Endothelial cell of umbilical vein (primary cell): ENCODE results near the gene TOM1. TPM values are rescaled to one million over a fixed set of nuclear protein-coding genes. Genes with fewer than 3 reads are reported as not detected.

ENCODE experiments used
- BruUV-seq: library from RNA; stranded (reverse); fragments of 400-500 nt; replicated peaks from 2 replicates; lab custom pipeline; 2021; lab: Mats Ljungman, UMichigan
- CTCF ChIA-PET: fragments of 300-600, 350-600 bp; sonication (Branson Sonifier 250); formaldehyde crosslinking; loops from one replicate; lab custom pipeline; 2021; ENCODE audit warnings: antibody characterized with exemption, inconsistent platforms; lab: Charles Lee
- POLR2A ChIA-PET: fragments of 300-600, 350-600 bp; sonication (Branson Sonifier 250); formaldehyde crosslinking; loops from one replicate; lab custom pipeline; 2021; ENCODE audit warnings: antibody characterized with exemption, inconsistent platforms; lab: Charles Lee
- DNase-seq: peaks from one replicate; pipeline ENCODE4 v3.0.0-alpha.2; 2011; ENCODE audit warnings: low read depth, low spot score
- FAIRE-seq: peaks from 2 replicates; lab custom pipeline; 2011; peaks lifted over from hg19 to GRCh38; lab: Jason Lieb, UNC
- H2AFZ ChIP-seq: 2 replicates; pipeline ENCODE4 v1.6.0; 2012; ENCODE audit warnings: low read depth, low read length, control low read depth, inconsistent platforms
- H3K27ac ChIP-seq: 2 replicates; pipeline ENCODE4 v1.5.1; 2011; ENCODE audit warnings: low read depth, mild to moderate bottlenecking, control low read depth, low read length, moderate library complexity; ENCODE audit not compliant: insufficient read depth
- H3K27me3 ChIP-seq, 2 experiments: 2 replicates each; pipeline versions ENCODE4 v1.6.0 to v1.6.1; 2011; ENCODE audit warnings: low read length in 2 of 2, mixed read lengths in 1 of 2; ENCODE audit not compliant: control insufficient read depth in 2 of 2, insufficient read depth in 2 of 2
- H3K36me3 ChIP-seq, 2 experiments: 2 replicates in 1 of 2; 3 replicates in 1 of 2; pipeline ENCODE4 v1.5.1; 2011; ENCODE audit warnings: low read length in 2 of 2, mild to moderate bottlenecking in 1 of 2, moderate library complexity in 1 of 2; ENCODE audit not compliant: control insufficient read depth in 2 of 2, insufficient read depth in 2 of 2; ENCODE audit errors: extremely low read depth in 1 of 2
- H3K4me1 ChIP-seq: 3 replicates; pipeline ENCODE4 v1.5.1; 2011; ENCODE audit warnings: mild to moderate bottlenecking, low read length; ENCODE audit not compliant: control insufficient read depth, insufficient read depth; ENCODE audit errors: extremely low read depth
- H3K4me2 ChIP-seq: 2 replicates; pipeline ENCODE4 v1.6.1; 2011; ENCODE audit warnings: low read length, control low read depth, mixed read lengths; ENCODE audit not compliant: insufficient read depth
- H3K4me3 ChIP-seq, 3 experiments: fragments of 200-600 bp in 1 of 3; sonication (generic), shearing (Covaris generic) in 1 of 3; replicated peaks in 1 of 3; 2 replicates each; pipeline ENCODE4 v1.5.1; 2011 to 2016; ENCODE audit warnings: control low read depth in 3 of 3, low read length in 3 of 3, mild to moderate bottlenecking in 2 of 3, inconsistent platforms in 1 of 3, low read depth in 1 of 3, moderate library complexity in 1 of 3; ENCODE audit not compliant: insufficient read depth in 1 of 3
- H3K79me2 ChIP-seq: 2 replicates; pipeline ENCODE4 v1.6.0; 2012; ENCODE audit warnings: low read length, inconsistent platforms; ENCODE audit not compliant: control insufficient read depth, insufficient read depth
- H3K9ac ChIP-seq: replicated peaks from 2 replicates; pipeline ENCODE3; 2011; ENCODE audit warnings: low read length, control low read depth; ENCODE audit not compliant: insufficient read depth; ENCODE audit errors: extremely low read depth
- H3K9me1 ChIP-seq: replicated peaks from 3 replicates; pipeline ENCODE4 v1.6.0; 2011; ENCODE audit warnings: mild to moderate bottlenecking, low read length; ENCODE audit not compliant: control insufficient read depth, insufficient read depth; ENCODE audit errors: extremely low read depth
- H3K9me3 ChIP-seq: replicated peaks from 2 replicates; pipeline ENCODE4 v1.5.1; 2012; ENCODE audit warnings: low read length, inconsistent platforms; ENCODE audit not compliant: control insufficient read depth, insufficient read depth
- H4K20me1 ChIP-seq: replicated peaks from 2 replicates; pipeline ENCODE3; 2011; ENCODE audit warnings: mild to moderate bottlenecking, low read length; ENCODE audit not compliant: control insufficient read depth, insufficient read depth; ENCODE audit errors: extremely low read depth
- EZH2 ChIP-seq: IDR thresholded peaks from 2 replicates; pipeline ENCODE4 v1.6.1; 2012; ENCODE audit warnings: borderline replicate concordance, low read depth, mild to moderate bottlenecking, moderate library complexity, low read length, inconsistent platforms; ENCODE audit not compliant: severe bottlenecking
- FOS ChIP-seq: IDR thresholded peaks from 2 replicates; pipeline ENCODE4 v1.6.1; 2011; ENCODE audit warnings: mild to moderate bottlenecking, low read length, moderate library complexity, borderline replicate concordance; ENCODE audit not compliant: insufficient read depth
- GATA2 ChIP-seq: IDR thresholded peaks from 2 replicates; pipeline ENCODE4 v1.7.0; 2011; ENCODE audit warnings: low read depth, mild to moderate bottlenecking, moderate library complexity, mixed read lengths, low read length; ENCODE audit not compliant: insufficient read length, insufficient read depth
- JUN ChIP-seq: IDR thresholded peaks from 2 replicates; pipeline ENCODE4 v1.6.1; 2011; ENCODE audit warnings: borderline replicate concordance, low read depth; ENCODE audit not compliant: insufficient read length, insufficient read depth
- MAX ChIP-seq: IDR thresholded peaks from 2 replicates; pipeline ENCODE4 v1.6.1; 2011; ENCODE audit not compliant: insufficient read depth, insufficient read length
- MYC ChIP-seq: IDR thresholded peaks from one replicate; pipeline ENCODE4 v1.6.1; 2011; ENCODE audit warnings: mild to moderate bottlenecking, low read depth, low read length
- POLR2A ChIP-seq: IDR thresholded peaks from 2 replicates; pipeline ENCODE4 v1.6.1; 2012; ENCODE audit warnings: low read depth, mild to moderate bottlenecking, control low read depth, low read length
- POLR2AphosphoS5 ChIP-seq: IDR thresholded peaks from 2 replicates; pipeline ENCODE4 v1.6.1; 2012; ENCODE audit warnings: low read depth, mild to moderate bottlenecking, control low read depth, low read length, moderate library complexity; ENCODE audit not compliant: insufficient read depth
- dilution Hi-C: fragments of 300-500 bp; cut with MboI; formaldehyde crosslinking; loops from one replicate; pipeline ENCODE4 v1.15.0; 2019; ENCODE audit warnings: low sequenced_read_pairs; ENCODE audit not compliant: extremely low pct_ligation_motif_present
- intact Hi-C: fragments of 100-400 bp; cut with micrococcal nuclease; formaldehyde crosslinking; loops from one replicate; pipeline ENCODE4 v1.10.0; 2022
- polyA plus RNA-seq, 4 experiments: library from polyadenylated mRNA; depleted of rRNA in 3 of 4; stranded (reverse) in 3 of 4; unstranded in 1 of 4; fragments of >200 nt; gene quantifications; 2 replicates each; pipeline versions ENCODE4 v1.2.1 to v1.2.3, GENCODE V29; 2011 to 2012; ENCODE audit warnings: missing spikeins in 1 of 4
- total RNA-seq: library from RNA; stranded (reverse); gene quantifications from 2 replicates; pipeline ENCODE4 v1.2.3, GENCODE V29; 2021
- TF ChIP-seq, protein P1 (sequence below), 2 donors: IDR thresholded peaks; 1 replicate in 1 of 2; 2 replicates in 1 of 2; pipeline ENCODE4 v1.5.1; 2011; ENCODE audit warnings: low read length in 2 of 2, mild to moderate bottlenecking in 2 of 2, moderate library complexity in 2 of 2, control low read depth in 1 of 2, inconsistent platforms in 1 of 2, low read depth in 1 of 2; ENCODE audit not compliant: insufficient read depth in 1 of 2; ENCODE audit errors: extremely low read depth in 1 of 2

The TOM1 gene
- total and polyA plus RNA-seq, 2 donors (not counting 3 experiments of a cell fraction or from before 2014, with no cell fraction given) = 36.4 to 74.4 TPM

DNA sequence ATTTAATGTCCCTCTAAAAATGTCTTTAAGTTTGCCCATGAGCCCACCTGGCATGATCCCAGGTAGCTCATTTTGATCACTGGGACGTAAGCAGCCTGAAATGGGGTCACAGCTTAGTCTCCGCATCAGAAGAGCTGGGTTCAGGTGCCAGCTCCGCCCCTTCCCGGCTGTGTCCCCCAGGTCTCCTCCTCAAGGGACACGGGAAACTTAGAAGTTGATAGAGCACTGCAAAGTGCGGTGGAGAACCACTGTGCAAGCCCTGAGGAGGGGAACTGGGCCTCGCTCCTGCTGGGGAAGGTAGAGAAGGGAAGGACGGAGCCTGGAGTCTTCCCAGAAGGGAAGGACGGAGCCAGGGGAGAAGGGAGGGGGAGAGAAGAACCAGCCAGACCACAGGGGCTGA is 7.7 kb downstream of the TOM1 start:
- Histone ChIP-seq H3K27ac (peak overlapping the region; percentile 96), H2AFZ (no peak overlapping the region), H3K4me1 (peaks cover 38% of the 10 kb centered on the region), H3K36me3 (no peaks in the 10 kb centered on the region), H3K27me3 (no peaks in the 10 kb centered on the region), H3K9ac (peak overlapping the region; percentile 12), H3K9me1 (no peaks in the 10 kb centered on the region), H4K20me1 (no peaks in the 10 kb centered on the region), H3K4me3 (no peak overlapping the region), H3K9me3 (no peaks in the 10 kb centered on the region), H3K4me2 (no peak overlapping the region), H3K79me2 (peaks cover 23% of the 10 kb centered on the region)
- POLR2A ChIA-PET = interaction anchor here (0.7 kb wide), 1 partner anchor 23 kb away, joined by 3 read pairs; no protein-coding TSS in a partner anchor
- no TSS peak for BruUV-seq
- CTCF ChIA-PET = interaction anchor here (1.2 to 2.0 kb wide), 2 partner anchors 17 to 23 kb away, joined by 4 to 10 read pairs; no protein-coding TSS in a partner anchor
- intact Hi-C loops = no loop called here
- DNase-seq (no peak), FAIRE-seq (no peak)
- TF ChIP-seq MAX = no peak
- TF ChIP-seq FOS = no peak
- dilution Hi-C loops = no loop called here

DNA sequence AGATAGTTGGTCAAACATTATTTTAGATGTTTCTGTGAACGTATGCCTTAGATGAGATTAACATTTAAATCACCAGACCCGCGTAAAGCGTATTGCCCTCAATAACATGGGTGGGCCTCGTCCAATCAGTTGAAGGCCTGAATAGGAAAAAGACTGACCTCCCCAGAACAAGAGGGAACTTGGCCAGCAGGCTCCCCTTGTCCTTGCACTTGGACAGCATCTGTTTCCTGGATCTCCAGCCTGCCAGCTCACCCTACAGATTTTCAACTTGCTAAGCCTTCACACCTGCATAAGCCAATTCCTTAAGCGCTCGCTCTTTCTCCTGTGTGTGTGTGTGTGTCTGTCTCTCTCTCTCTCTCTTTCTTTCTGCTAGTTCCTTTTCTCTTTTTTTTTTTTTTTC is 8.2 kb downstream of the TOM1 start:
- H3K27me3 ChIP-seq = no peaks in the 10 kb centered on the region
- H3K9me1 ChIP-seq = no peaks in the 10 kb centered on the region
- no peak overlapping the region for H3K4me2 ChIP-seq
- CTCF ChIA-PET = no interaction called here
- no peaks in the 10 kb centered on the region for H3K36me3 ChIP-seq
- no peak overlapping the region for H3K4me3 ChIP-seq
- FAIRE-seq (peak; percentile 40), DNase-seq (peak; percentile 46)
- no TSS peak for BruUV-seq
- H3K79me2 ChIP-seq = peaks cover 24% of the 10 kb centered on the region
- no peak overlapping the region for H2AFZ ChIP-seq
- H3K9me3 ChIP-seq = no peaks in the 10 kb centered on the region
- peak overlapping the region; percentile 12 for H3K9ac ChIP-seq
- POLR2A ChIA-PET = no interaction called here
- TF ChIP-seq EZH2 (no peak), MYC (no peak), JUN (no peak), MAX (no peak), POLR2AphosphoS5 (no peak), GATA2 (no peak), POLR2A (no peak), FOS (no peak)
- TF ChIP-seq, protein P1, sequence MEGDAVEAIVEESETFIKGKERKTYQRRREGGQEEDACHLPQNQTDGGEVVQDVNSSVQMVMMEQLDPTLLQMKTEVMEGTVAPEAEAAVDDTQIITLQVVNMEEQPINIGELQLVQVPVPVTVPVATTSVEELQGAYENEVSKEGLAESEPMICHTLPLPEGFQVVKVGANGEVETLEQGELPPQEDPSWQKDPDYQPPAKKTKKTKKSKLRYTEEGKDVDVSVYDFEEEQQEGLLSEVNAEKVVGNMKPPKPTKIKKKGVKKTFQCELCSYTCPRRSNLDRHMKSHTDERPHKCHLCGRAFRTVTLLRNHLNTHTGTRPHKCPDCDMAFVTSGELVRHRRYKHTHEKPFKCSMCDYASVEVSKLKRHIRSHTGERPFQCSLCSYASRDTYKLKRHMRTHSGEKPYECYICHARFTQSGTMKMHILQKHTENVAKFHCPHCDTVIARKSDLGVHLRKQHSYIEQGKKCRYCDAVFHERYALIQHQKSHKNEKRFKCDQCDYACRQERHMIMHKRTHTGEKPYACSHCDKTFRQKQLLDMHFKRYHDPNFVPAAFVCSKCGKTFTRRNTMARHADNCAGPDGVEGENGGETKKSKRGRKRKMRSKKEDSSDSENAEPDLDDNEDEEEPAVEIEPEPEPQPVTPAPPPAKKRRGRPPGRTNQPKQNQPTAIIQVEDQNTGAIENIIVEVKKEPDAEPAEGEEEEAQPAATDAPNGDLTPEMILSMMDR (IDR thresholded peaks at IDR 0.05; ENCODE audit: extremely low read depth in 1 of 2, insufficient read depth in 1 of 2, low read depth in 1 of 2, low read length in 2 of 2) = no peak
- H3K27ac ChIP-seq = peak overlapping the region; percentile 96
- no peaks in the 10 kb centered on the region for H4K20me1 ChIP-seq
- dilution Hi-C loops (no loop called here), intact Hi-C loops (no loop called here)
- H3K4me1 ChIP-seq = peaks cover 43% of the 10 kb centered on the region
